HG02852 (cell line): Measurements from ENCODE around the gene PAX5.
"Not testable (repeated sequence)": the region's sequence is repeated elsewhere in the genome, so short reads cannot be mapped to it uniquely, and the experiment has no call there.

Source experiments
- ATAC-seq: cut with Tn5 transposase; IDR thresholded peaks from one replicate; pipeline ENCODE4 v1.9.1; 2021; ENCODE audit warnings: mild to moderate bottlenecking, moderate library complexity; ENCODE audit not compliant: unreplicated experiment

The PAX5 gene

GRCh38 chr9:36888551-36888950 lies 145.5 kb downstream of the PAX5 start:
- ATAC-seq, result no peak

DNA sequence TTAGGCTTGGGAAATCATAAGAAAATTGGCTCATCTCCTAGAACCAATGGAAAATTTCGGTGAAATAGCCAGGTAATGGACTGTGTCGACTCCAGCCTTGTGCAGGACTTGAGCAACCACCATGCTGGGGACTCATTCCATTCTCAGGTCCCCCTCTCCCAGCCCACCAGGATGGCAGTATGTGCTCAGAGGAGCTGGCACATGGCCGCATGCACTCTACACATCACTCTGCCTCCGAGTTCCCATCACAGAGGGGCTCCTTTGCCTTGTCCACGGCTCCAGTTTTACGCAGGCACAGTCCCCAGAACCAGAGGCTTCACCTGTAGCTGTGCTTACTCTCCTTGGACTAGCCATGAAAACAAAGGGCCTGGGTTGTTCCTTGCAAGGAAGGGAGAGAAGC lies 149.3 kb downstream of the PAX5 start:
- ATAC-seq, result no peak

GRCh38 chr9:36882594-36882993 lies 151.5 kb downstream of the PAX5 start:
- no peak for ATAC-seq

DNA sequence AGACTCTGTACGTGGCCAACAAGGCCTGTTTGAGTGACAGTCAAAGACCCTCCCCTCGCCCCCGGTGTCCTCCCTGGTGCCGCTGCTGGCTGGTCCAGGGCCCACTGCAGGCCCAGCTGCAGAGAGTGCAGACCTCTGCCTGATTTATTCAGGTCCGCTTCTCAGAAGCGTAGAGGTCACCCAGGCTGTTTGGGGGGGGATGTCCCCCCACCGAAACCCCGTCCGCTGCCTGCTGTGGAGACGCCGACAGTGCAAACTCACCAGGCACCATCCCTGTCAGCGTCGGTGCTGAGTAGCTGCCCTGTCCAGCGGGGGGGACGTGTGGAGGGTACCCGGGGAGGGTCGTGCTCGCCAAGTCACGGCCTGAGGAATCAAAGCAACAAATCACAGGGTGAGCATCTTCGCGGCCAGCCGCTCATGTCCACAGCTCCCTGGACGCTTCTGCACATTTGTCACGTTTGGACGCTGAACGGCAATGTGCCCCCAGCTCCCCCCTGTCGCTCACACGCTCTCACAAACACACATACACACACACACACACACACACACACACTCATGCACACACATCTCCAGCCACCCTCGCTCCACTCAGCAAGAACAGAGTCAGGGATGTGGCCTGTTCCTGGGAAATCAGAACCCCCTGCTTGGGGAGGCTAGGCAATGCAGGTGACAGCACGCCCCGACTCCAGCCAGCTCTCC lies 152.2 kb downstream of the PAX5 start:
- no peak for ATAC-seq

- no peak for ATAC-seq
Observed at GRCh38 chr9:36881316-36881715, 152.8 kb downstream of the PAX5 start.

DNA sequence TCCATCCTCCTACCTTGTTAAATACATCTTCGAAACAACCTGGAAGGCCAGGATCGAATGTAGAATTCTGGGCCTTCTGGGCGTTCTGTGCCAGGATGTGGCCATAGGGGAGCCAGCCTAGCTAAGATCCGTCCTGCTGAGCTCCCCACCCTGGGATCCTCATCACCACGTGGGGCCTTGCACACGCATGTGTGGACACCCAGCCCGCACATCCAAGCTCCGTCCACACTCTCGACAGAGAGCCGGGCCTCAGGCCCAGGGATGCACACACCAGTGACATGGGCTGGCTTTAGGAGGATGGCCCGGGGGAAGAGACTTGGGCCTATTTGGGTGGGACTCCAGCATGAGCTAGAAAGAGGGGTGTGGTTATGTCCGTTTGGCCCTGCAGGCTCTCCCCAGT lies 154.0 kb downstream of the PAX5 start:
- no peak for ATAC-seq

DNA sequence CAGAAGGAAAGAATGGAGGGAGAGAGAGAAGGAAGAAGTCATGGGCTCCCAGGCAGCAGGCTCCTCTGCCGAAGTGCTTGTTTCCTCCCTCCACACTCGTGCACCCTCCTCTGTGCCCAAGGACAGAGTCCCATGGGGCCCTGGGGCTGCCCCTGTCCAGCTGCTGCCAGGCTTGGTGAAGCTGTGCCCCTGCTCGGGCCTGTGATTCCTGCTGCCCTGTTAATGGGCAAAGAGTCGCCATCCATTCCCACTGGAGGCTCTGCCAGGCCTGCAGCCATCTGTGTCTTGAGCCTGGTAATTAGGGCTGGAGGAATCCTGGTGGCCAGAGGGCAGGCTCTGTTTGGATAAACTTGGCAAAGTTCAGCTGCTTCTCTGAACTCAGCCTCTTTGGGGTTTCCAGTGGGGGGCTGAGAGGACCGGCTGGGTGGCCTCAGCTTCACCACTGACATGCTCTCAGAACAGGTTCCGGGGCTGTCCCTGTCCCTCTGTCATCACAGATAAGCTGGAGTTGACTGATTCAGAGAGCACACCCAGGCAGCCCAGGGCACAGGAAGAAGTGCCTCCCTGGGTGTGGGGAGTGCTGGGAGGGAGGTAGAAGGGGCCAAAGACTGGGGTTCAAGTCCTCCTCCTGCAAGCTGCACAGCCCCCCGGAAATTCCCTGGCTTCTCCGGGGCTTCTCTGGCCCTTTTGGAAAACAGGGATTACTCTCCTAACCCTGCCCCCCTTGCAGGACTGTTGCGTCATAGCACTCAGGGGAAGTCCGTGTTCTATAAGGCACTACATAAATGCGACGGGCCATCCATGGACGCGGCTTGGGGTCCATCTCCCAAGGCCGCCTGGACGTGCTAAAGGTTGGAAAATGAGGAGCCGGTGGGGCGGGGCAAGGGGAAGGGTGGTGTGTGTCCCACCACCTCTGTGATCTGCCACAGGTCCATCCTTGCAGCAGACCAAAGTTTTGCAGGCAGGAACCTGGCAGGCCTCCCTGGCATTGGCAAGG lies 154.8 kb downstream of the PAX5 start:
- peak; percentile 83 for ATAC-seq

DNA sequence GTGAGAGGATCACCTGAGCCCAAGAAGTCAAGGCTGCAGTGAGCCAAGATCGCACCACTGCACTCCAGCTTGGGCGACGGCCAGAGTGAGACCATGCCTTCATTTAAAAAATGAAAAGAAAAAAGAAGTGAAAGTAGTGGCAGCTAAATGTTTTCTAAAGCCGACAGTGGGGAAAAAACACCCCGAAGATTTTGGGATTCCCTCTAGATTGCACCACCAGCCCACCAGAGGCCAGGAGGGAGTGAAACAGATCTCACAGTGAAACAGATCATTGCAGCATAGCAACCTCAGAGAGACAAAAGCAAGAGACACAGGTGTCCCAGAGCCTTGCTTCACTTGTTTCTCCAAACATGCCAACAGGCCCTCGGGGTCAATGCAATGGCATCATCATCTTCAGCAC lies 156.8 kb downstream of the PAX5 start:
- no peak for ATAC-seq

- ATAC-seq, result no peak
Observed at GRCh38 chr9:36876056-36876455, 158.0 kb downstream of the PAX5 start.

GRCh38 chr9:36874921-36875320 lies 159.1 kb downstream of the PAX5 start:
- no peak for ATAC-seq

- no peak for ATAC-seq
Observed at GRCh38 chr9:36874261-36874660, 159.8 kb downstream of the PAX5 start.

DNA sequence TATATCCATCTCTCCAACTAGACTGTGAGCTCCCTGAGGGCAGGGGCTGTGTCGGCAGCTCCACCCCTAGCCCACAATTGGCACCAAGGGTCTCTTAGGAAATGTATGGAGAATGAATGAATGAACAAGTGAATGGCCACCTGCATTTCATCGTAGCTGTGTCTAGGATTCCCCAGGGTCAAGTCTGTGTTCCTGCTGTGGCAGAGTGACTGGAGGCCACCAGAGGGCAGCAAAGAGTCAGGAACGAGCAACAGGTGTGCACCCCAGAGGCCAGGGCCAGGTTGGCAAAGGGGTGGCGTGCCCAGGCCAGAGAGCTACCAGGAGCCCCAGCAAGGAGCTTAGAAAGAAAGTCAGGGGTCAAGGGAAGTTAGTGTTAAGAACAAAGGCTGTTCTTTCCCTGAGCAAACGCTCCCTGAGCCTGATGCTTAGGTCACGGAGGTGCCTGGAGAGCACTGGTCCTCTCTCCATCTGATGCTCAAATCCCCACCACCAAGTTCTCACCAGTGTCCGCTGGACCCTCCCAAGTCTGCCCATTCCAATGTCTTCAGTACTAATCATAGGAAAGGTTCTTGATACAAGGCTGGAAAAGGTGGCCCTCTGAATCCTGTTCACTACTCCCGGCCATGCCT lies 160.7 kb downstream of the PAX5 start:
- peak; percentile 48 for ATAC-seq

GRCh38 chr9:36872641-36873040 lies 161.4 kb downstream of the PAX5 start:
- no peak for ATAC-seq

- ATAC-seq, result no peak
Observed at GRCh38 chr9:36871606-36872005, 162.5 kb downstream of the PAX5 start.

DNA sequence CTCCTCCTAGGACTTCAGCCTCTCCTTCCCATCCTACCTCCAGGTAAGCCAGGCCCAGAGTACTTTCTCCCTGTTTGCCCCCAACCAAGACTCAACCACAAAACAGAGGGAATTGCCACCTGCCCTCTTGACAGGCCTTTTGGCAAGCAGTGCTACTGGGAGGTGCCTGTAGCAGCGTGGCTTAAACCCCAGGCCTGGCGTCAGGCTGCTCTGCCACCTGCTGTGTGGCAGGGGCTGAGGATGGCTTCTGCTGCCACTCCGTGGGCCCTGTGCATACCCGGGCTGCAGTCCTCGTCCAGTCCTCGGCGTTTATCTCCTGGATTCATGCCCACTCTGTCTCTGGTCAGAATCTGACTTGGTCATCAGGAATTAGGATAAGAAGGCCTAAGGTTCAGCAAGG lies 163.1 kb downstream of the PAX5 start:
- ATAC-seq, result no peak

- not testable (repeated sequence) for ATAC-seq
Observed at GRCh38 chr9:36869605-36870004, 164.5 kb downstream of the PAX5 start.

DNA sequence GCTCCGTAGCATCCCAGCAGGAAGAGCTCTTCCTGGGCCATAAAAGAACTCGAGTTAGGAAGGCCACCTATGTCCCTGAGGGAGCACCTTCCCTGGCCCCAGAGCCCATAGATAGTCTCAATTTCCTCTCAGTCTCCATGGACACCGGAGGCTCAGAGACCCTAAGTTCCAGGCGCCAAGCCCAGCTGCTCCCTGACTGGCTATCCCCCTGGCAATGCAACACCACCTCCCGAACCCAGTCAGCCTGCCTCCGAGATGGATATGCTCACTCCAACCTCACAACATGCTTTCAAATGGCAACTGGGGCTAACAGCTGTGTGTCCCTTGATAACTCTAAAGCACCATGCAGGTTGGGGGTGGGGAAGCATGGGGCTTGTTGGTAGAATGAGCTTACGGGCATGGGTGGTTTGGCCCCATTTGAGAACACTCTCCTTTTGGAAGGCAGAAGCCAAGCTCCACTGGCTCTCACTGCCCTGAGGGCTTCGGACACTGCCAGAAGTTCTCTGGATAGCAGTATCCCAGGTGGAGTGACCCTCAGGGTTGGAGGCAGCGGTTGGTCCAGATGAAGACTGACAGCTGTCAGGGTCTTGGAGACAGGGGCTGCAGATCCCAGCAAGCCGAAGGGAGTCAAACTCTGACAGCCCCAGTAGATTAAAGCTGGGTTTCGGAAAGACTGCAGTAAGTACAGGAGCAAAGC lies 165.3 kb downstream of the PAX5 start:
- no peak for ATAC-seq

GRCh38 chr9:36867672-36868471 lies 166.2 kb downstream of the PAX5 start:
- ATAC-seq, result no peak

- no peak for ATAC-seq
Observed at GRCh38 chr9:36867241-36867640, 166.8 kb downstream of the PAX5 start.

DNA sequence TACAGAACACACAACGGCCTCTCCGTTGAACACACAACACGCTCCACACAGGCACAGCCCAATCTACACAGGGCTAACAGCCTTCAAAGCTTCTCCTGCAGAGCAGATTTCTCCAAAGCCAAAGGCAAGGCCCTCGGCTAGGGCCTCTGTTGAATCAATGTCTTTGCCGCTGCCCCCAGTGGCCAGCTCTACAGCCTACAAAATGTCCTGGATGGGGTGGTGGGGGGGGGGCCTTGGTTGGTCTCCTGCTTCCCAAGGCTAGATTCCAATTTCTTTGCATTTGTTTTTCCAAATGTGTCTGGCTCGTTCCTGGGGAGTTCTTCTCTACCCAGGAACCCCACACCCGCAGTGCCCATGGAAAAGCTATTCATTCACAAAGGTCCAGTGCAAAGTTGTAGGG lies 167.2 kb downstream of the PAX5 start:
- ATAC-seq, result no peak
